Lower lobe of right lung (tissue), 1 donor: Measurements from ENCODE around the gene HMSD. TPM values are rescaled to one million over a fixed set of nuclear protein-coding genes. Genes with fewer than 3 reads are reported as not detected.

Source experiments
- total RNA-seq: library from RNA; stranded (reverse); fragmentation: NEBNext Ultra II Directional; extraction: Animal tissue kit (Norgen Biotek cat#: 25700); gene quantifications from one replicate; pipeline ENCODE4 v1.2.1, GENCODE V29; 2021
- donor health status: DM: no; HTN: yes; CAD: no; lungs with severe emphysema.

Gene HMSD
- total RNA-seq, 1 donor from 2014 or later: 1.6 TPM

Other genes with a start within 250 kb of the HMSD start
- gene SERPINB11, start 246.3 kb upstream of the HMSD start, total RNA-seq: 0.77 TPM
- gene SERPINB7, start 173.9 kb upstream of the HMSD start, total RNA-seq: not detected
- gene SERPINB2, start 61.6 kb upstream of the HMSD start, total RNA-seq: not detected
- not detected for gene SERPINB10, start 41.3 kb upstream of the HMSD start, total RNA-seq
- 15.4 TPM for gene SERPINB8, start 20.8 kb downstream of the HMSD start, total RNA-seq
- gene LINC00305, start 199.8 kb downstream of the HMSD start, total RNA-seq: not detected